DOHH2 (cell line): Measurements from ENCODE around the gene SLC11A1.

Source experiments
- EZH2phosphoT487 ChIP-seq: fragments of 200-600 bp; sonication (generic); IDR thresholded peaks from 2 replicates; pipeline ENCODE4 v1.6.1; 2017; ENCODE audit warnings: borderline replicate concordance, mild to moderate bottlenecking, antibody characterized with exemption, low read length, moderate library complexity, mixed read lengths
- TF ChIP-seq, protein P1 (sequence below): fragments of 200-600 bp; sonication (generic); IDR thresholded peaks from one replicate; pipeline ENCODE4 v1.5.1; 2014; ENCODE audit warnings: antibody characterized with exemption, mild to moderate bottlenecking, low read depth, low read length; ENCODE audit not compliant: poor library complexity, severe bottlenecking

DNA sequence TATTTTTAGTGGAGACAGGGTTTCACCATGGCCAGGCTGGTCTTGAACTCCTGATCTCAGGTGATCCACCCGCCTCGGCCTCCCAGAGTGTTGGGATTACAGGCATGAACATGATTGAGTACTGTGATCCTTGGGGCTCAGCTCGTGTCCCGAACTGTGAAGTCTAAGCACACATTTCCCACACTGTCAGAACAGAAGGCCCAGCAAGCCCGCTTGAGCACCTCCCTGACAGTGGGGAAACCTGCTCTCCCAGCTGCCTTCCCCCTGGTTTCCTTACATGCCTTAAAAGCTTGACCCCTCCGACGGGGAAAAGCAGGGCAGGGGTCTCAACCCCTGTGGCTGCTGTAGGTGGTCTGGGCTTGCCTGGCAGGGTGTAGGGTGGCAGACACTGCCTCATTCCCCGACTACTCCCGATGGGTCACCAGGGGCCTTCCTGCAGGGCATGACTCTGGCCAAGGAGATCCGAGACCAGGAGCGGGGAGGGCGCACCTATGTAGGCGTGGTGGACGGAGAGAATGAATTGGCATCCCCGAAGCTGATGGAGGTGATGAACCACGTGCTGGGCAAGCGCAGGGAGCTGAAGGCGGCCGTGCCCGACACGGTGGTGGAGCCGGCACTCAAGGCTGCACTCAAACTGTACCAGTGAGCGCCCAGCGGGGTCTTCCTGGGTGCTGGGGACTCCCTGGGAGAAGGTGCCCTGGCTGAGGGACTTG lies 46.9 kb downstream of the SLC11A1 start:
- TF ChIP-seq, protein P1, sequence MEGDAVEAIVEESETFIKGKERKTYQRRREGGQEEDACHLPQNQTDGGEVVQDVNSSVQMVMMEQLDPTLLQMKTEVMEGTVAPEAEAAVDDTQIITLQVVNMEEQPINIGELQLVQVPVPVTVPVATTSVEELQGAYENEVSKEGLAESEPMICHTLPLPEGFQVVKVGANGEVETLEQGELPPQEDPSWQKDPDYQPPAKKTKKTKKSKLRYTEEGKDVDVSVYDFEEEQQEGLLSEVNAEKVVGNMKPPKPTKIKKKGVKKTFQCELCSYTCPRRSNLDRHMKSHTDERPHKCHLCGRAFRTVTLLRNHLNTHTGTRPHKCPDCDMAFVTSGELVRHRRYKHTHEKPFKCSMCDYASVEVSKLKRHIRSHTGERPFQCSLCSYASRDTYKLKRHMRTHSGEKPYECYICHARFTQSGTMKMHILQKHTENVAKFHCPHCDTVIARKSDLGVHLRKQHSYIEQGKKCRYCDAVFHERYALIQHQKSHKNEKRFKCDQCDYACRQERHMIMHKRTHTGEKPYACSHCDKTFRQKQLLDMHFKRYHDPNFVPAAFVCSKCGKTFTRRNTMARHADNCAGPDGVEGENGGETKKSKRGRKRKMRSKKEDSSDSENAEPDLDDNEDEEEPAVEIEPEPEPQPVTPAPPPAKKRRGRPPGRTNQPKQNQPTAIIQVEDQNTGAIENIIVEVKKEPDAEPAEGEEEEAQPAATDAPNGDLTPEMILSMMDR = no peak
- no peak for TF ChIP-seq EZH2phosphoT487
